Lower lobe of right lung (tissue), 2 donors: ENCODE results near the gene BNC2. TPM values are rescaled to one million over a fixed set of nuclear protein-coding genes. Genes with fewer than 3 reads are reported as not detected.
"Not testable (repeated sequence)": the region's sequence is repeated elsewhere in the genome, so short reads cannot be mapped to it uniquely, and the experiment has no call there.

Source experiments
- ATAC-seq, 2 donors: fragments of 200-7000 bp; cut with Tn5 transposase; one replicate each; pipeline ENCODE4 v1.9.1; 2020 to 2022; ENCODE audit warnings: mild to moderate bottlenecking in 2 of 2, moderate library complexity in 2 of 2
- DNase-seq: peaks from one replicate; pipeline ENCODE4 v3.0.0-alpha.2; 2020
- H3K27ac ChIP-seq: fragments of 200-600 bp; one replicate; pipeline ENCODE4 v1.8.0; 2022
- H3K27me3 ChIP-seq: fragments of 200-600 bp; one replicate; pipeline ENCODE4 v1.8.0; 2022; ENCODE audit warnings: low read depth
- H3K36me3 ChIP-seq: fragments of 200-600 bp; one replicate; pipeline ENCODE4 v1.8.0; 2022; ENCODE audit warnings: mild to moderate bottlenecking
- H3K4me1 ChIP-seq: fragments of 200-600 bp; one replicate; pipeline ENCODE4 v1.8.0; 2022
- H3K4me3 ChIP-seq: fragments of 200-600 bp; one replicate; pipeline ENCODE4 v1.8.0; 2022; ENCODE audit warnings: mild to moderate bottlenecking
- H3K9me3 ChIP-seq: fragments of 200-600 bp; one replicate; pipeline ENCODE4 v1.8.0; 2022
- intact Hi-C: fragments of 100-400 bp; cut with DNase I; formaldehyde crosslinking; loops from one replicate; pipeline ENCODE4 v1.11.0; 2022
- total RNA-seq: library from RNA; stranded (reverse); fragmentation: NEBNext Ultra II Directional; extraction: Animal tissue kit (Norgen Biotek cat#: 25700); gene quantifications from one replicate; pipeline ENCODE4 v1.2.1, GENCODE V29; 2021
- TF ChIP-seq, protein P1 (sequence below): fragments of 200-600 bp; IDR thresholded peaks from one replicate; pipeline ENCODE4 v1.8.0; 2022; ENCODE audit warnings: antibody characterized with exemption, mild to moderate bottlenecking
- donor health status: DM: no; HTN: yes; CAD: no; lungs with severe emphysema.

The BNC2 gene
- total RNA-seq, 1 donor from 2014 or later, result 15.0 TPM

DNA sequence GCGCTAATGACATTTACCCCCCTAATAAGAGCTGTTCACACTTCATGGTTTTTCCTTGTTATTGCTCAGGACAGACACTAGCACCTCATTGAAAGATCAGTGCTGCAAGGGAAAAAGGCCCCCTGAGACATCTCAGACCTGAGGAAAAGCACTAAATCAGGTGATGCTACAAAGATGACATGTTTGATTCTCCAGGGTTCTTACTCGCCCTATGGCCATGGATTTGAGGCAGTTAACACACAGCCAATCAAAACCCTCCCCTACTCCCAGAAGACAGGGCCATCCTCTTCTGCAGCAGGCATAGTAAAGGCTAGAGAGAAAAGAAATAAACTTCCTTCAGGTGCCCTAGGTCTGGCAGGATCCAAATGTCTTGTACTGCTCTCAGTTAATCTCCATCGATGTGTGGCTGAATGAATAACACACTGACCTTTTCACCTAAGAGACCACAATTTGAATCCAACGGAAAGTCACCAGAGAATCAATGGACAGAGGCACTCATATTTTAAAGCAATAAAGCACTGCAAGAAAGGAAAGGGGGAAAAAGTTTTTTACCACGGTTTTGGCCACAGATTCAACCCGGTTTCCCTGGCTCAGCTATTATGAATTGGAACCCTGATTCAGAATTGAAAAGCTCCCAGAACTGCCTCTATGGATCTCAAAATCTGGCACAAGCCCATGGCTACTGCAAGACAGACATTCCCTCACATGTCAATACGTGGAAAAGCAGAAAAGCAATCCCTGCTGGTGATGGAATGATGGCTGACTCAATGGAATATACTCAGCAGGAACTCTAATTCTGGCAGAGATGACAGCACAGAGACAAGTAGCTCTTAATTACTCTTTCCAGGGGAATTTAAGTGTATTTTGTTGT lies 329.5 kb downstream of the BNC2 start:
- Histone ChIP-seq H3K4me3 (no peak overlapping the region), H3K36me3 (no peaks in the 10 kb centered on the region), H3K27me3 (no peaks in the 10 kb centered on the region), H3K4me1 (no peaks in the 10 kb centered on the region), H3K9me3 (no peaks in the 10 kb centered on the region), H3K27ac (no peak overlapping the region)
- DNase-seq (no peak), ATAC-seq (no peak)
- intact Hi-C loops, result no loop called here
- TF ChIP-seq, protein P1, sequence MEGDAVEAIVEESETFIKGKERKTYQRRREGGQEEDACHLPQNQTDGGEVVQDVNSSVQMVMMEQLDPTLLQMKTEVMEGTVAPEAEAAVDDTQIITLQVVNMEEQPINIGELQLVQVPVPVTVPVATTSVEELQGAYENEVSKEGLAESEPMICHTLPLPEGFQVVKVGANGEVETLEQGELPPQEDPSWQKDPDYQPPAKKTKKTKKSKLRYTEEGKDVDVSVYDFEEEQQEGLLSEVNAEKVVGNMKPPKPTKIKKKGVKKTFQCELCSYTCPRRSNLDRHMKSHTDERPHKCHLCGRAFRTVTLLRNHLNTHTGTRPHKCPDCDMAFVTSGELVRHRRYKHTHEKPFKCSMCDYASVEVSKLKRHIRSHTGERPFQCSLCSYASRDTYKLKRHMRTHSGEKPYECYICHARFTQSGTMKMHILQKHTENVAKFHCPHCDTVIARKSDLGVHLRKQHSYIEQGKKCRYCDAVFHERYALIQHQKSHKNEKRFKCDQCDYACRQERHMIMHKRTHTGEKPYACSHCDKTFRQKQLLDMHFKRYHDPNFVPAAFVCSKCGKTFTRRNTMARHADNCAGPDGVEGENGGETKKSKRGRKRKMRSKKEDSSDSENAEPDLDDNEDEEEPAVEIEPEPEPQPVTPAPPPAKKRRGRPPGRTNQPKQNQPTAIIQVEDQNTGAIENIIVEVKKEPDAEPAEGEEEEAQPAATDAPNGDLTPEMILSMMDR, result no peak

DNA sequence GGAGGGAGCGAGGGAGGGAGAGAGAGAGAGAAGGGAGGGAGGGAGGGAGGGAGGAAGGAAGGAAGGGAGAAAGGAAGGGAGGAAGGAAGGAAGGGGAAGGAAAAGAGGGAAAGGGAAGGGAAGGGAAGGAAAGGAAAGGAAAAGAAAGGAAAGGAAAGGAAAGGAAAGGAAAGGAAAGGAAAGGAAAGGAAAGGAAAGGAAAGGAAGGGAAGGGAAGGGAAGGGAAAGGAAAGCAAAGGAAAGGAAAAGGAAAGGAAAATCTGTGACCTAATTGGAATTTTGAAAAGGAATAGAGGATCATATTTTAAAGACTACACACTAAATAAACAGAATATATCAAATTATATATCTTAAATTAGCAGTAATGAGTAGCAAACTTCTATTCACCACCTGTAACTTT lies 330.8 kb downstream of the BNC2 start:
- DNase-seq, H3K36me3 ChIP-seq, H3K9me3 ChIP-seq, H3K27ac ChIP-seq, ATAC-seq, H3K4me3 ChIP-seq, intact Hi-C loops, H3K4me1 ChIP-seq, H3K27me3 ChIP-seq: not testable (repeated sequence)

DNA sequence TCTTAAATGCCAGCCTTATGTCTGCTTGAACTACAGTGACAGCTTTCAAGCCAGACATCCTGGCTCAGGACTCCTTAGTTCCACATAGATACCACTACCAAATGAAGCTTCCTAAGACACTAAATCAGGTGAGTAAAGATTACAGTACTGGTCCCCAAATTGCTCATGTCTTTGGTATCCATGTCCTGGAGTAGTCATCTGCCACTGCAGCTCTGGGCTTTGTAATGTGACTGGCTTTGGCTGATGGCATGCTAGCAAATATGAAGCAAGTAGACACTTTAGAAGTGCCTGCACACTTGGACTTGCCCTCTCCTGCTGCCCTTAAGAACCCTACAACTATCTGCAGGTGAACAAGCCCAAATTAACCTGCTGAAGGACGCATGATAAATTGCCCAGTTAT lies 334.9 kb downstream of the BNC2 start:
- Histone ChIP-seq H3K4me3 (no peak overlapping the region), H3K27me3 (no peaks in the 10 kb centered on the region), H3K36me3 (no peaks in the 10 kb centered on the region), H3K27ac (no peak overlapping the region), H3K4me1 (no peaks in the 10 kb centered on the region), H3K9me3 (no peaks in the 10 kb centered on the region)
- no peak for DNase-seq
- intact Hi-C loops, result no loop called here
- TF ChIP-seq, protein P1, result no peak
- ATAC-seq, result no peak

DNA sequence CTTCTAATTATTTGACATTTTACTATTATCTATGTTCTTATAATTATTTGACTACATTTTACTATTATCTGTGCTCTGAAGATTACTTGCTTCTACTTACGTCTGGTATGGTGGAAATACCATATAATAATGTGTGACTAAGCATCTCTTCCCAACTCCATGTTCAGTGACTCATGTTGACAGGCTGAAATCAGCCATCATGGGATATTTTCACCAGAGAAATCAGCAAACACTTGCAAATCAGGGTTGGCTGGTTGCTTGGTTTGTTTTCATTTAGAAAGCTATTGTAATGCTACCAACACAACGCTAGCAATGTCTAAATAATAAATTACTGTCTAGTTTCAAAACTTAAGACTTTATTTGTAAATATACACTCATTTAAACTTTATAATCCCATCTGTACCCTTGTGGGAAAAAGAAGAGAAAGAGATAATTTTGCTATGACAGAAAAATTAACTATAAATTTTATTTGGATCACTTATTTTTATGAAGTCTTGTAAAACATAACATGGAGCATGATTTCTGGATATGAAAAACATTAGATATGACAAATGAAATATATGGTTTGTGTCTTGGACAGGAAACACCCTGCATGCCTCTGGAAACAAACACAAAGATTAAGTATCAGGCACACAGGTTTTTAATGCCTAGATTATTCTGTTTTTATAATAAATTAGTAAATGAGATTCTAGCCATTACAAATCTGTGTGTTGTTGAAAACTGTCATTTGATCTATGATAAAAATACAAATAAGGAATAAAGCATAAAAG lies 337.6 kb downstream of the BNC2 start:
- H3K4me3 ChIP-seq, result no peak overlapping the region
- H3K27ac ChIP-seq, result no peak overlapping the region

DNA sequence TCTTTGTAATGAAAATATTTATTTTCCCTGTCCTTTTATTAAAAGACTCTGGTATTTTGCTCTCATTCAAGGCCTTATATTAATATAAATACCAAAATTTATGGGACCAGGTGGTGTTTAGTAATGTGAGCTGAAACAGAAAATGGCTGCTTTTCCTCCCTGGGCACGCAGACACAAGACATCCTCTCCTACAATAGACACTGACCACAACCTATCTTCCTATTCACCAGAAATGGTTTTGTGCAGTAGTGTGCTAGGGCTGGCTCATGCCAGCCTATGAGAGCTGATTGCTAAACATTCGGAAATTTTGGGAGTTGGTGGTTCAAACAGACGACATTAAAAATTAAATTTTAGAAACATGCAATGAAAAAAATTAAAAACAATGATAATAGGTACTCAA lies 338.2 kb downstream of the BNC2 start:
- intact Hi-C loops, result no loop called here
- TF ChIP-seq, protein P1, result no peak
- ATAC-seq, result no peak

More for the DNA sequence above, 337.6 kb downstream of the BNC2 start:
- ATAC-seq, result no peak
- Histone ChIP-seq H3K36me3 (no peaks in the 10 kb centered on the region), H3K4me1 (no peaks in the 10 kb centered on the region), H3K27me3 (no peaks in the 10 kb centered on the region), H3K9me3 (no peaks in the 10 kb centered on the region)
- TF ChIP-seq, protein P1, result no peak
- intact Hi-C loops, result no loop called here
- no peak for DNase-seq

More for the DNA sequence above, 338.2 kb downstream of the BNC2 start:
- Histone ChIP-seq H3K27ac (no peak overlapping the region), H3K36me3 (no peaks in the 10 kb centered on the region), H3K27me3 (no peaks in the 10 kb centered on the region), H3K9me3 (no peaks in the 10 kb centered on the region), H3K4me3 (no peak overlapping the region), H3K4me1 (no peaks in the 10 kb centered on the region)
- no peak for DNase-seq
